Astrocyte (in vitro differentiated cells and primary cell): ENCODE data around the gene ELP6. TPM values are rescaled to one million over a fixed set of nuclear protein-coding genes. Genes with fewer than 3 reads are reported as not detected.

Experiments used
- DNase-seq: peaks from one replicate; pipeline ENCODE4 v3.0.0-alpha.2; 2010; ENCODE audit warnings: low read depth
- FAIRE-seq: peaks from 2 replicates; lab custom pipeline; 2011; peaks lifted over from hg19 to GRCh38; lab: Jason Lieb, UNC
- H2AFZ ChIP-seq: 2 replicates; pipeline ENCODE4 v1.6.0; 2012; ENCODE audit warnings: low read depth, low read length, inconsistent platforms
- H3K27ac ChIP-seq: 2 replicates; pipeline ENCODE4 v1.5.1; 2011; ENCODE audit warnings: low read depth, low read length, inconsistent platforms
- H3K27me3 ChIP-seq: 2 replicates; pipeline ENCODE4 v1.6.0; 2011; ENCODE audit warnings: low read length, inconsistent platforms; ENCODE audit not compliant: insufficient read depth
- H3K36me3 ChIP-seq: 2 replicates; pipeline ENCODE4 v1.5.1; 2011; ENCODE audit warnings: low read length, inconsistent platforms; ENCODE audit not compliant: insufficient read depth
- H3K4me1 ChIP-seq: 2 replicates; pipeline ENCODE4 v1.5.1; 2011; ENCODE audit warnings: low read length, inconsistent platforms; ENCODE audit not compliant: insufficient read depth
- H3K4me2 ChIP-seq: 2 replicates; pipeline ENCODE4 v1.6.0; 2012; ENCODE audit warnings: low read length, inconsistent platforms
- H3K4me3 ChIP-seq: 2 replicates; pipeline ENCODE4 v1.5.1; 2011; ENCODE audit warnings: low read depth, mild to moderate bottlenecking, low read length, inconsistent platforms; ENCODE audit not compliant: insufficient read depth
- H3K79me2 ChIP-seq: 2 replicates; pipeline ENCODE4 v1.6.0; 2012; ENCODE audit warnings: mild to moderate bottlenecking, low read length, inconsistent platforms; ENCODE audit not compliant: insufficient read depth
- H3K9ac ChIP-seq: 2 replicates; pipeline ENCODE4 v1.6.0; 2012; ENCODE audit warnings: mild to moderate bottlenecking, low read length, inconsistent platforms
- H3K9me3 ChIP-seq: 2 replicates; pipeline ENCODE4 v1.5.1; 2012; ENCODE audit warnings: low read depth, mild to moderate bottlenecking, low read length, inconsistent platforms; ENCODE audit not compliant: insufficient read depth
- H4K20me1 ChIP-seq: 2 replicates; pipeline ENCODE4 v1.6.0; 2012; ENCODE audit warnings: low read length, inconsistent platforms; ENCODE audit not compliant: insufficient read depth
- H3K27ac Mint-ChIP-seq: one replicate; pipeline ENCODE4 v1.8.0; 2021; ENCODE audit warnings: mild to moderate bottlenecking, mixed read lengths; ENCODE audit not compliant: unreplicated experiment
- H3K27me3 Mint-ChIP-seq: one replicate; pipeline ENCODE4 v1.8.0; 2021; ENCODE audit warnings: low read depth, mixed read lengths; ENCODE audit not compliant: unreplicated experiment
- H3K36me3 Mint-ChIP-seq: one replicate; pipeline ENCODE4 v1.8.0; 2021; ENCODE audit warnings: low read depth, mixed read lengths; ENCODE audit not compliant: unreplicated experiment
- H3K4me1 Mint-ChIP-seq: one replicate; pipeline ENCODE4 v1.8.0; 2021; ENCODE audit warnings: low read depth, mixed read lengths; ENCODE audit not compliant: unreplicated experiment
- H3K4me3 Mint-ChIP-seq: one replicate; pipeline ENCODE4 v1.8.0; 2021; ENCODE audit warnings: mild to moderate bottlenecking, moderate library complexity, mixed read lengths; ENCODE audit not compliant: unreplicated experiment
- H3K9me3 Mint-ChIP-seq: one replicate; pipeline ENCODE4 v1.8.0; 2021; ENCODE audit warnings: mild to moderate bottlenecking, mixed read lengths; ENCODE audit not compliant: unreplicated experiment
- CTCF ChIP-seq: IDR thresholded peaks from 2 replicates; pipeline ENCODE4 v1.5.1; 2011; ENCODE audit warnings: low read depth, mild to moderate bottlenecking, inconsistent platforms, low read length, moderate library complexity; ENCODE audit not compliant: insufficient read depth
- EZH2 ChIP-seq: IDR thresholded peaks from 2 replicates; pipeline ENCODE4 v1.6.1; 2012; ENCODE audit warnings: mild to moderate bottlenecking, low read length, inconsistent platforms; ENCODE audit not compliant: insufficient read depth
- total RNA-seq: library from RNA; stranded (reverse); gene quantifications from 2 replicates; pipeline ENCODE4 v1.2.1, GENCODE V29; 2021

Gene ELP6
- total RNA-seq, 1 donor from 2014 or later = 27.6 TPM

- no peak for FAIRE-seq
- Mint-ChIP-seq H3K9me3 (peaks cover 2% of the 10 kb centered on the region), H3K4me3 (no peak overlapping the region)
Measured at GRCh38 chr3:47527952-47528725, 14.6 kb upstream of the ELP6 start.

GRCh38 chr3:47525617-47526016, 12.1 kb upstream of the ELP6 start:
- Histone ChIP-seq H3K9me3 (no peaks in the 10 kb centered on the region), H3K4me1 (peaks cover 3% of the 10 kb centered on the region), H3K4me2 (no peak overlapping the region), H2AFZ (no peak overlapping the region), H3K4me3 (no peak overlapping the region), H3K27me3 (no peaks in the 10 kb centered on the region), H3K27ac (no peak overlapping the region), H3K9ac (no peak overlapping the region), H3K36me3 (no peaks in the 10 kb centered on the region), H4K20me1 (no peaks in the 10 kb centered on the region), H3K79me2 (no peaks in the 10 kb centered on the region)
- TF ChIP-seq EZH2 = no peak
- TF ChIP-seq CTCF = no peak
- Mint-ChIP-seq H3K27me3 (peaks cover 4% of the 10 kb centered on the region), H3K27ac (no peak overlapping the region), H3K4me3 (no peak overlapping the region), H3K36me3 (peaks cover 1% of the 10 kb centered on the region), H3K9me3 (peaks cover 2% of the 10 kb centered on the region), H3K4me1 (no peaks in the 10 kb centered on the region)
- no peak for FAIRE-seq
- no peak for DNase-seq

More at GRCh38 chr3:47527952-47528725, 14.6 kb upstream of the ELP6 start:
- no peak overlapping the region for H3K27ac ChIP-seq
- Mint-ChIP-seq H3K27me3 (no peaks in the 10 kb centered on the region), H3K4me1 (no peaks in the 10 kb centered on the region), H3K36me3 (peaks cover 1% of the 10 kb centered on the region), H3K27ac (no peak overlapping the region)
- H2AFZ ChIP-seq = no peak overlapping the region
- H3K4me2 ChIP-seq = no peak overlapping the region
- no peaks in the 10 kb centered on the region for H3K36me3 ChIP-seq
- no peak for DNase-seq
- no peak overlapping the region for H3K4me3 ChIP-seq
- no peaks in the 10 kb centered on the region for H3K79me2 ChIP-seq
- H3K9ac ChIP-seq = no peak overlapping the region
- H3K9me3 ChIP-seq = no peaks in the 10 kb centered on the region
- no peaks in the 10 kb centered on the region for H4K20me1 ChIP-seq
- no peak for TF ChIP-seq CTCF
- no peaks in the 10 kb centered on the region for H3K27me3 ChIP-seq
- H3K4me1 ChIP-seq = no peaks in the 10 kb centered on the region
